Psoas muscle (tissue), 8 donors: Measurements from ENCODE around the gene IQSEC3. TPM values are rescaled to one million over a fixed set of nuclear protein-coding genes. Genes with fewer than 3 reads are reported as not detected.

Experiments used
- ATAC-seq, 4 donors: fragments of 200-7000 bp; cut with Tn5 transposase; one replicate each; pipeline ENCODE4 v1.9.1; 2020; ENCODE audit warnings: moderate library complexity in 3 of 4, mild to moderate bottlenecking in 2 of 4
- DNase-seq, 2 donors: peaks; one replicate each; pipeline ENCODE4 v3.0.0-alpha.2; 2020
- H3K27ac ChIP-seq: fragments of 200-600 bp; one replicate; pipeline ENCODE4 v1.8.0; 2022
- H3K27me3 ChIP-seq, 3 donors: fragments of 200-600 bp in 1 of 3; one replicate each; pipeline versions ENCODE4 v1.6.1 to v1.8.0; 2013 to 2022; ENCODE audit warnings: low read length in 2 of 3, mild to moderate bottlenecking in 2 of 3, moderate library complexity in 1 of 3; ENCODE audit not compliant: insufficient read depth in 3 of 3
- H3K36me3 ChIP-seq, 2 donors: fragments of 200-600 bp in 1 of 2; one replicate each; pipeline versions ENCODE4 v1.6.1 to v1.8.0; 2013 to 2022; ENCODE audit warnings: low read depth in 1 of 2, mild to moderate bottlenecking in 1 of 2, moderate library complexity in 1 of 2; ENCODE audit not compliant: insufficient read depth in 1 of 2
- H3K4me1 ChIP-seq: fragments of 200-600 bp; one replicate; pipeline ENCODE4 v1.8.0; 2022
- H3K4me3 ChIP-seq: fragments of 200-600 bp; one replicate; pipeline ENCODE4 v1.8.0; 2022; ENCODE audit warnings: mild to moderate bottlenecking
- H3K9me3 ChIP-seq: fragments of 200-600 bp; one replicate; pipeline ENCODE4 v1.8.0; 2022
- CTCF ChIP-seq: fragments of 200-600 bp; IDR thresholded peaks from one replicate; pipeline ENCODE4 v1.8.0; 2022; ENCODE audit warnings: antibody characterized with exemption
- WGBS, 3 donors: extraction: QIAGEN DNeasy Blood & Tissue Kit; methylation state at CpG; one replicate each; pipeline versions ENCODE4 v1.1.6 to v1.1.7; 2013; 5-methylcytosine and 5-hydroxymethylcytosine counted together
- intact Hi-C, 2 donors: fragments of 100-400 bp; cut with DNase I; formaldehyde crosslinking; loops; one replicate each; pipeline versions ENCODE4 v1.11.0 to v1.14.2; 2022
- polyA plus RNA-seq, 3 donors: library from polyadenylated mRNA; stranded (reverse); fragments of 200-250 nt; gene quantifications; one replicate each; pipeline ENCODE4 v1.2.3, GENCODE V29; 2013
- total RNA-seq, 4 donors: library from RNA; stranded (reverse); fragmentation: NEBNext Ultra II Directional in 2 of 4; extraction: Animal tissue kit (Norgen Biotek cat#: 25700) in 2 of 4; gene quantifications; one replicate each; pipeline versions ENCODE4 v1.2.1 to v1.2.4, GENCODE V29; 2021 to 2023
- donor health status: healthy with polysubstance abuse.
- donor health status: DM: no; HTN: no; CAD: no; lungs with moderate emphysema.
- donor health status: Bipolar disorder and iron deficiency.
- donor health status: healthy.
- donor health status: DM: yes; HTN: yes; CAD: no.
- donor health status: DM: no; HTN: no; CAD: no.
- donor health status: DM: no; HTN: no; CAD: no.
- donor health status: DM: yes; HTN: yes; CAD: no.

Gene IQSEC3
- total and polyA plus RNA-seq, 7 donors, result 0.23 to 1.8 (median 0.58) TPM

GRCh38 chr12:120951-121350 lies 54.4 kb downstream of the IQSEC3 start:
- ATAC-seq, result no peak

DNA sequence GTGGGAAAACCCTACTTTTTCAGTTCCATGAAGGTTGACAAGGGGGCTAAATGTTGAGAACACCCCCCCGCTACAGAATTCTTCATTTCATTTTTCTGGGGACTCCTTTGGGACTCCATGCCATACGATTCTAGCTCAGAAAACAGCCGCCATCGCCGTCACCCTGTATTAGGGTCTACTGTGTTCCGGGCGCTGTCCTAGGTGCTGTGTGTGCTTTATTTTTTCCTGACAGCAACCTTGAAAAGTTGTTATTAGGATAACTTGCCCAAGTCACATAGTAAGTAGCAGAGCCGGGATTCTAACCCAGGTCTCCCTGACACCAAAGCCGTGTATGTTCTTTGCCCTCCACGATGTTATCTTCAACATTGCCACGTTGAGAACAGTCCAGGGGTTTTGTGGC lies 55.1 kb downstream of the IQSEC3 start:
- Histone ChIP-seq H3K27ac (no peak overlapping the region), H3K9me3 (no peaks in the 10 kb centered on the region), H3K36me3 (no peaks in the 10 kb centered on the region), H3K4me1 (no peaks in the 10 kb centered on the region), H3K27me3 (peaks cover 0 to 38% (median 6%) of the 10 kb centered on the region in 3 donors), H3K4me3 (no peak overlapping the region)
- TF ChIP-seq CTCF, result no peak
- DNase-seq (no peak), ATAC-seq (no peak)
- WGBS, 3 donors, result 76 to 87% (median 77%) methylated on average over 11 of the region's 11 CpGs
- intact Hi-C loops, result no loop called here

More at GRCh38 chr12:120951-121350, 54.4 kb downstream of the IQSEC3 start:
- no peaks in the 10 kb centered on the region for H3K9me3 ChIP-seq
- peaks cover 0 to 36% (median 6%) of the 10 kb centered on the region in 3 donors for H3K27me3 ChIP-seq
- 30 to 41% (median 35%) methylated on average over 6 of the region's 6 CpGs for WGBS, 3 donors
- intact Hi-C loops, result no loop called here
- H3K4me1 ChIP-seq, result no peaks in the 10 kb centered on the region
- no peak for DNase-seq
- TF ChIP-seq CTCF, result no peak
- H3K4me3 ChIP-seq, result no peak overlapping the region
- no peaks in the 10 kb centered on the region for H3K36me3 ChIP-seq
- H3K27ac ChIP-seq, result no peak overlapping the region

GRCh38 chr12:125075-125474 lies 58.5 kb downstream of the IQSEC3 start:
- no peak for DNase-seq
- 82 to 94% (median 89%) methylated on average over 7 of the region's 7 CpGs for WGBS, 3 donors
- TF ChIP-seq CTCF, result no peak
- Histone ChIP-seq H3K4me3 (no peak overlapping the region), H3K36me3 (no peaks in the 10 kb centered on the region), H3K4me1 (no peaks in the 10 kb centered on the region), H3K27ac (no peak overlapping the region), H3K9me3 (no peaks in the 10 kb centered on the region), H3K27me3 (peaks cover 0 to 29% (median 4%) of the 10 kb centered on the region in 3 donors)
- no peak for ATAC-seq
- intact Hi-C loops, result no loop called here

GRCh38 chr12:125566-125965 lies 59.0 kb downstream of the IQSEC3 start:
- DNase-seq (no peak), ATAC-seq (no peak)
- intact Hi-C loops, result no loop called here
- WGBS, 3 donors, result 52 to 70% (median 61%) methylated on average over 21 to 23 of the region's 23 CpGs
- H3K27ac ChIP-seq, result no peak overlapping the region
- H3K4me1 ChIP-seq, result no peaks in the 10 kb centered on the region
- no peaks in the 10 kb centered on the region for H3K36me3 ChIP-seq
- TF ChIP-seq CTCF, result no peak
- no peak overlapping the region for H3K4me3 ChIP-seq
- peaks cover 0 to 32% (median 4%) of the 10 kb centered on the region in 3 donors for H3K27me3 ChIP-seq
- H3K9me3 ChIP-seq, result no peaks in the 10 kb centered on the region

GRCh38 chr12:128079-128478 lies 61.5 kb downstream of the IQSEC3 start:
- no peaks in the 10 kb centered on the region for H3K36me3 ChIP-seq
- TF ChIP-seq CTCF, result no peak
- intact Hi-C loops, result no loop called here
- H3K27me3 ChIP-seq, result peaks cover 0 to 22% (median 0%) of the 10 kb centered on the region in 3 donors
- no peaks in the 10 kb centered on the region for H3K4me1 ChIP-seq
- no peak overlapping the region for H3K4me3 ChIP-seq
- DNase-seq (no peak), ATAC-seq (no peak)
- no peak overlapping the region for H3K27ac ChIP-seq
- no peaks in the 10 kb centered on the region for H3K9me3 ChIP-seq
- WGBS, 3 donors, result 67 to 79% (median 69%) methylated on average over 5 of the region's 5 CpGs
